Progenitor cell of endocrine pancreas (in vitro differentiated cells): Measurements from ENCODE around the gene CCSAP. TPM values are rescaled to one million over a fixed set of nuclear protein-coding genes. Genes with fewer than 3 reads are reported as not detected.
"Not testable (repeated sequence)": the region's sequence is repeated elsewhere in the genome, so short reads cannot be mapped to it uniquely, and the experiment has no call there.

ENCODE experiments used
- DNase-seq: peaks from one replicate; pipeline ENCODE4 v3.0.0; 2021; ENCODE audit warnings: low spot score; ENCODE audit not compliant: unreplicated experiment
- H3K27ac Mint-ChIP-seq: 2 replicates; pipeline ENCODE4 v1.8.0; 2021; ENCODE audit warnings: mild to moderate bottlenecking, moderate library complexity, mixed read lengths
- H3K27me3 Mint-ChIP-seq: 2 replicates; pipeline ENCODE4 v1.8.0; 2021; ENCODE audit warnings: mixed read lengths
- H3K36me3 Mint-ChIP-seq: 2 replicates; pipeline ENCODE4 v1.8.0; 2022; ENCODE audit warnings: mixed read lengths; ENCODE audit not compliant: insufficient read depth
- H3K4me1 Mint-ChIP-seq: 2 replicates; pipeline ENCODE4 v1.8.0; 2021; ENCODE audit warnings: low read depth, mixed read lengths
- H3K4me3 Mint-ChIP-seq: 2 replicates; pipeline ENCODE4 v1.8.0; 2021; ENCODE audit warnings: low read depth, mild to moderate bottlenecking, moderate library complexity, mixed read lengths
- H3K9me3 Mint-ChIP-seq: 2 replicates; pipeline ENCODE4 v1.8.0; 2021; ENCODE audit warnings: low read depth, mixed read lengths
- total RNA-seq: library from RNA; stranded (reverse); gene quantifications from 2 replicates; pipeline ENCODE4 v1.2.1, GENCODE V29; 2021
- TF ChIP-seq, protein P1 (sequence below): fragments of 200-600 bp; sonication (generic); IDR thresholded peaks from one replicate; pipeline ENCODE4 v1.5.0; 2021; ENCODE audit warnings: antibody characterized with exemption, mild to moderate bottlenecking; ENCODE audit not compliant: unreplicated experiment

The CCSAP gene
- total RNA-seq, 1 donor from 2014 or later = 10.9 TPM

DNA sequence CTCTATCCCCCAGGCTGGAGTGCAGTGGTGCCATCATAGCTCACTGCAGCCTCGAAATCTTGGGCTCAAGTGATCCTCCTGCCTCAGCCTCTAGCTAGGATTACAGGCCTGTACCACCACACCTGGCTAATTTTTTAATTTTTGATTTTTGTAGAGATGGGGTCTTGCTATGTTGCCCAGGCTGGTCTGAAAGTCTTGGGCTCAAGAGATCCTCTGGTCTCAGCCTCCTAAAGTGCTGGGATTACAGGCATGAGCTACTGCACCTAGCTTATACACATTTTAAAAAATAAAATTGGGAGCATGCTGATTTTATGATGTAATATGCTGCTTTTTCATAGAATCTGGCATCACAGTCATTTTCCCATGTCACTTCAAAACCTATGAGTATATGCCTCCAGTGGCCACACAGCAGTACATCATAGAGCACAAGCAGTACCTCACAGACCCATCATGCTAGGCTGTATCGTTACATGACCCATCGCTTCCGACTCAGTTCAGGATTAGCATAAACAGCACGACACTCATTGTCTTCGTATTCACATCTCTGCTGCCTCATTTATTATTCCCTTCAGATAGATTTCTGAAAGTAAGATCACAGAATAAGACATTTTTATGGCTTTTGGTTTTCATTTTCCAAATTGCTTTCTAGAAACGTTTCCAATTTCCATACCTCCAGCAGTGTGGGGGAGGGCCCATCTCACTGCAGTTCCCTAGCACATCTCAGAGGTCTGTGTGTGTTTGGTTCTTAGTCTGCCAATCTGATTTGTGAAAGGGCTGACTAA lies 35.9 kb upstream of the CCSAP start:
- Mint-ChIP-seq H3K4me3 (no peak overlapping the region), H3K27ac (no peak overlapping the region), H3K36me3 (no peaks in the 10 kb centered on the region), H3K4me1 (peaks cover 4% of the 10 kb centered on the region), H3K27me3 (peaks cover 24% of the 10 kb centered on the region), H3K9me3 (no peaks in the 10 kb centered on the region)
- TF ChIP-seq, protein P1, sequence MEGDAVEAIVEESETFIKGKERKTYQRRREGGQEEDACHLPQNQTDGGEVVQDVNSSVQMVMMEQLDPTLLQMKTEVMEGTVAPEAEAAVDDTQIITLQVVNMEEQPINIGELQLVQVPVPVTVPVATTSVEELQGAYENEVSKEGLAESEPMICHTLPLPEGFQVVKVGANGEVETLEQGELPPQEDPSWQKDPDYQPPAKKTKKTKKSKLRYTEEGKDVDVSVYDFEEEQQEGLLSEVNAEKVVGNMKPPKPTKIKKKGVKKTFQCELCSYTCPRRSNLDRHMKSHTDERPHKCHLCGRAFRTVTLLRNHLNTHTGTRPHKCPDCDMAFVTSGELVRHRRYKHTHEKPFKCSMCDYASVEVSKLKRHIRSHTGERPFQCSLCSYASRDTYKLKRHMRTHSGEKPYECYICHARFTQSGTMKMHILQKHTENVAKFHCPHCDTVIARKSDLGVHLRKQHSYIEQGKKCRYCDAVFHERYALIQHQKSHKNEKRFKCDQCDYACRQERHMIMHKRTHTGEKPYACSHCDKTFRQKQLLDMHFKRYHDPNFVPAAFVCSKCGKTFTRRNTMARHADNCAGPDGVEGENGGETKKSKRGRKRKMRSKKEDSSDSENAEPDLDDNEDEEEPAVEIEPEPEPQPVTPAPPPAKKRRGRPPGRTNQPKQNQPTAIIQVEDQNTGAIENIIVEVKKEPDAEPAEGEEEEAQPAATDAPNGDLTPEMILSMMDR = no peak
- no peak for DNase-seq

- not testable (repeated sequence) for H3K36me3 Mint-ChIP-seq, DNase-seq, H3K4me1 Mint-ChIP-seq, H3K27ac Mint-ChIP-seq, H3K9me3 Mint-ChIP-seq, H3K4me3 Mint-ChIP-seq
- H3K27me3 Mint-ChIP-seq = peaks cover 24% of the 10 kb centered on the region
Observed at GRCh38 chr1:229378035-229378434, 35.2 kb upstream of the CCSAP start.

DNA sequence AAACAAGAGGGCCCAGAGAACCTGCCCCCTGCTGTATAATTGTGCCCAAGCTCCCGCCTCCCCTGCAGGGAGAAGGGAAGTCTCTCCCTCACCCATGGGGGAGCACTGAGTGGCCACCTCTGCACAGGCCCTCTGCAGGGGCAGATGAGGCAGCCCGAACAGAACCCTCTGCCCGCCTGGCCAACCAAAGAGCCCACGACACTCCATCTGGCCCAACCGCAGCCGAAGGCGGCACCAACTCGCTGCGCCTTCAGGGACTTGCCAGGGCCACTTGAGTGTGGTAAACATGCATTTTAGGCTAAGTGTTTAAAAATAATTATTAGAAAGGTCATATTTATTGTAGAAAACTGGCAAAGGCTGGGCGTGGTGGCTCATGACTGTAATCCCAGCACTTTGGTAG lies 34.6 kb upstream of the CCSAP start:
- TF ChIP-seq, protein P1 = no peak
- Mint-ChIP-seq H3K27ac (no peak overlapping the region), H3K27me3 (peaks cover 24% of the 10 kb centered on the region), H3K36me3 (no peaks in the 10 kb centered on the region), H3K4me3 (no peak overlapping the region), H3K9me3 (no peaks in the 10 kb centered on the region), H3K4me1 (peaks cover 4% of the 10 kb centered on the region)
- DNase-seq = no peak

- TF ChIP-seq, protein P1 = no peak
- DNase-seq = no peak
- H3K36me3 Mint-ChIP-seq = no peaks in the 10 kb centered on the region
- H3K27ac Mint-ChIP-seq = no peak overlapping the region
- H3K4me3 Mint-ChIP-seq = no peak overlapping the region
- H3K27me3 Mint-ChIP-seq = peaks cover 24% of the 10 kb centered on the region
- H3K4me1 Mint-ChIP-seq = peaks cover 4% of the 10 kb centered on the region
- H3K9me3 Mint-ChIP-seq = no peaks in the 10 kb centered on the region
Observed at GRCh38 chr1:229376521-229376920, 33.7 kb upstream of the CCSAP start.

DNA sequence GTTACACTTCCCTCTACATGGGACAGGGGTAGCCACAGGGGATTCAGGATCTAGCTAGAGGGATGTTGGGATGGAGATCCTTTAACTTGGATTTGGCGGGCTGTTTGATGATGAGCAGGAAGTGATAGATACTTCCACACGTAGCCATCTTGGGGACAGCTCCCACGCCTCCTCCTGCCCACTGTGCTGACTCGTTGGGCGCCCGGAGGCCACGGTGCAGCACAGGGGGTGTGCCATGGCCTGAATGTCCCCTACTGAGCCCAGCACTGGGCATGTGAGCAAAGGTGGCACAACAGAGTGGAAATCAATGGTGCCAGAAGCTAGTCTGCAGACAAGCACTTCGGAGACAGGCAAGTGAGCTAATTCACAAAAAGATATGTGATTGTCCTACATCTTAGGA lies 31.6 kb upstream of the CCSAP start:
- Mint-ChIP-seq H3K36me3 (no peaks in the 10 kb centered on the region), H3K9me3 (no peaks in the 10 kb centered on the region), H3K27me3 (peaks cover 10% of the 10 kb centered on the region), H3K27ac (no peak overlapping the region), H3K4me3 (no peak overlapping the region), H3K4me1 (peaks cover 2% of the 10 kb centered on the region)
- TF ChIP-seq, protein P1 = no peak
- no peak for DNase-seq

- Mint-ChIP-seq H3K4me3 (no peak overlapping the region), H3K9me3 (no peaks in the 10 kb centered on the region), H3K4me1 (no peaks in the 10 kb centered on the region), H3K27ac (no peak overlapping the region), H3K36me3 (no peaks in the 10 kb centered on the region), H3K27me3 (peaks cover 6% of the 10 kb centered on the region)
- DNase-seq = no peak
- TF ChIP-seq, protein P1 = no peak
Observed at GRCh38 chr1:229373395-229373794, 30.5 kb upstream of the CCSAP start.
